ENCODE measurements around the gene MXI1.

- TF ChIP-seq CTCF (conservative IDR thresholded peaks at IDR 0.05; ENCODE audit: low read depth, low read length) (peak; percentile 27; the same call in 1 of the 2 replicates), EZH2 (IDR thresholded peaks at IDR 0.05; ENCODE audit: borderline replicate concordance, low read depth, low read length, poor library complexity, severe bottlenecking) (no peak)
Measured at GRCh38 chr10:110208614-110209453, 1.4 kb downstream of the MXI1 start.
